WI38 (cell line): ENCODE data around the gene USP9X.
A peak's percentile ranks its signal among the peaks of the same experiment; 100 is the strongest.
"Not testable (repeated sequence)": the region's sequence is repeated elsewhere in the genome, so short reads cannot be mapped to it uniquely, and the experiment has no call there.

Source experiments
- H3K4me3 ChIP-seq: 2 replicates; pipeline ENCODE4 v1.5.1; 2011; ENCODE audit warnings: low read depth, mild to moderate bottlenecking, control low read depth, low read length
- CTCF ChIP-seq: IDR thresholded peaks from 2 replicates; pipeline ENCODE4 v1.5.1; 2012; ENCODE audit warnings: low read depth, mild to moderate bottlenecking, control low read depth, low read length

USP9X gene

GRCh38 chrX:41276661-41277506, 191.6 kb downstream of the USP9X start:
- peak overlapping the region; percentile 52 for H3K4me3 ChIP-seq
- no peak for TF ChIP-seq CTCF

DNA sequence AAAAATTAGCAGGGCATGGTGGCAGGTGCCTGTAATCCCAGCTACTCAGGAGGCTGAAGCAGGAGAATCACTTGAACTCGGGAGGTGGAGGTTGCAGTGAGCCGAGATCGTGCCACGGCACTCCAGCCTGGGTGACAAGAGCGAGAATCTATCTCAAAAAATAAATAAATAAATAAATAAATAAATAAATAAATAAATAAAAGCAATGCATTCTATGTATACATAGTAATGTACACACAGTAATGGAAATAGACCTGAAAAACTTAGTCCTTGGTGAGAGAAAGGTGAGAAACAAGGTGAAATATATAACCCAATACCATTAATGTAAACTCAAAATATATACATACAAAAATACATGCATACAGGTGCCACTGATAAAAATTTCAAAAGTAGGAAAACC, 197.1 kb downstream of the USP9X start:
- not testable (repeated sequence) for H3K4me3 ChIP-seq

- not testable (repeated sequence) for H3K4me3 ChIP-seq
Measured at GRCh38 chrX:41285928-41286327, 200.7 kb downstream of the USP9X start.
